Measurements from ENCODE around the gene CD44. TPM values are rescaled to one million over a fixed set of nuclear protein-coding genes. Genes with fewer than 3 reads are reported as not detected.
A peak's percentile ranks its signal among the peaks of the same experiment; 100 is the strongest.

CD44 gene
- polyA plus RNA-seq, 1 experiment, result 1,200 TPM

- no peak overlapping the region for H3K4me3 ChIP-seq (ENCODE audit: low read depth, low read length)
- H3K27me3 ChIP-seq (ENCODE audit: control insufficient read depth, insufficient read depth, low read length), result no peaks in the 10 kb centered on the region
- CTCF ChIA-PET, result interaction anchor here (1.1 kb wide), 1 partner anchor 10 kb away, joined by 3 read pairs; no protein-coding TSS in a partner anchor
- POLR2A ChIA-PET, result no interaction called here
- H3K36me3 ChIP-seq (ENCODE audit: control insufficient read depth, insufficient read depth, low read length), result no peaks in the 10 kb centered on the region; the same call in 1 of the 2 replicates
- DNase-seq (ENCODE audit: low read depth), result no peak
- no peak for TF ChIP-seq CTCF (IDR thresholded peaks at IDR 0.05; ENCODE audit: insufficient read depth, low read depth, low read length)
Measured at GRCh38 chr11:35235498-35235897, 96.5 kb downstream of the CD44 start.

- TF ChIP-seq CTCF (IDR thresholded peaks at IDR 0.05; ENCODE audit: insufficient read depth, low read depth, low read length), result no peak
- no peaks in the 10 kb centered on the region; the same call in 1 of the 2 replicates for H3K36me3 ChIP-seq (ENCODE audit: control insufficient read depth, insufficient read depth, low read length)
- no peak for DNase-seq (ENCODE audit: low read depth)
- ChIA-PET POLR2A (no interaction called here), CTCF (interaction anchor here (1.1 to 2.2 kb wide), 2 partner anchors 10 to 11 kb away, joined by 3 to 11 read pairs; no protein-coding TSS in a partner anchor)
- H3K4me3 ChIP-seq (ENCODE audit: low read depth, low read length), result no peak overlapping the region
- no peaks in the 10 kb centered on the region for H3K27me3 ChIP-seq (ENCODE audit: control insufficient read depth, insufficient read depth, low read length)
Measured at GRCh38 chr11:35235936-35236666, 97.1 kb downstream of the CD44 start.

- no peak for TF ChIP-seq CTCF (IDR thresholded peaks at IDR 0.05; ENCODE audit: insufficient read depth, low read depth, low read length)
- POLR2A ChIA-PET, result no interaction called here
- Histone ChIP-seq H3K27me3 (ENCODE audit: control insufficient read depth, insufficient read depth, low read length) (no peaks in the 10 kb centered on the region), H3K36me3 (ENCODE audit: control insufficient read depth, insufficient read depth, low read length) (no peaks in the 10 kb centered on the region), H3K4me3 (ENCODE audit: low read depth, low read length) (no peak overlapping the region)
- no peak for DNase-seq (ENCODE audit: low read depth)
- CTCF ChIA-PET, result interaction anchor here (2.2 kb wide), 1 partner anchor 10 kb away, joined by 11 read pairs; no protein-coding TSS in a partner anchor
Measured at GRCh38 chr11:35236667-35237003, 97.7 kb downstream of the CD44 start.

- no peak for DNase-seq (ENCODE audit: low read depth)
- POLR2A ChIA-PET, result no interaction called here
- CTCF ChIA-PET, result interaction anchor here (0.7 to 2.2 kb wide), 7 partner anchors 9 to 85 kb away, joined by 3 to 11 read pairs (median 3); no protein-coding TSS in a partner anchor
- no peak for TF ChIP-seq CTCF (IDR thresholded peaks at IDR 0.05; ENCODE audit: insufficient read depth, low read depth, low read length)
- H3K4me3 ChIP-seq (ENCODE audit: low read depth, low read length), result no peak overlapping the region
- H3K27me3 ChIP-seq (ENCODE audit: control insufficient read depth, insufficient read depth, low read length), result no peaks in the 10 kb centered on the region
- H3K36me3 ChIP-seq (ENCODE audit: control insufficient read depth, insufficient read depth, low read length), result no peaks in the 10 kb centered on the region
Measured at GRCh38 chr11:35237351-35237750, 98.4 kb downstream of the CD44 start.

GRCh38 chr11:35237860-35238715 lies 99.1 kb downstream of the CD44 start:
- peak; percentile 52 for TF ChIP-seq CTCF (IDR thresholded peaks at IDR 0.05; ENCODE audit: insufficient read depth, low read depth, low read length)
- no peak for DNase-seq (ENCODE audit: low read depth)
- Histone ChIP-seq H3K4me3 (ENCODE audit: low read depth, low read length) (no peak overlapping the region), H3K27me3 (ENCODE audit: control insufficient read depth, insufficient read depth, low read length) (no peaks in the 10 kb centered on the region), H3K36me3 (ENCODE audit: control insufficient read depth, insufficient read depth, low read length) (no peaks in the 10 kb centered on the region)
- ChIA-PET POLR2A (no interaction called here), CTCF (interaction anchor here (0.9 to 2.2 kb wide), 6 partner anchors 8 to 73 kb away, joined by 3 to 11 read pairs (median 3); no protein-coding TSS in a partner anchor)
